Endothelial cell of umbilical vein (primary cell): Measurements from ENCODE around the gene GRK1. TPM values are rescaled to one million over a fixed set of nuclear protein-coding genes. Genes with fewer than 3 reads are reported as not detected.

Source experiments
- BruUV-seq: library from RNA; stranded (reverse); fragments of 400-500 nt; replicated peaks from 2 replicates; lab custom pipeline; 2021; lab: Mats Ljungman, UMichigan
- CTCF ChIA-PET: fragments of 300-600, 350-600 bp; sonication (Branson Sonifier 250); formaldehyde crosslinking; loops from one replicate; lab custom pipeline; 2021; ENCODE audit warnings: antibody characterized with exemption, inconsistent platforms; lab: Charles Lee
- POLR2A ChIA-PET: fragments of 300-600, 350-600 bp; sonication (Branson Sonifier 250); formaldehyde crosslinking; loops from one replicate; lab custom pipeline; 2021; ENCODE audit warnings: antibody characterized with exemption, inconsistent platforms; lab: Charles Lee
- DNase-seq: peaks from one replicate; pipeline ENCODE4 v3.0.0-alpha.2; 2011; ENCODE audit warnings: low read depth, low spot score
- FAIRE-seq: peaks from 2 replicates; lab custom pipeline; 2011; peaks lifted over from hg19 to GRCh38; lab: Jason Lieb, UNC
- H2AFZ ChIP-seq: 2 replicates; pipeline ENCODE4 v1.6.0; 2012; ENCODE audit warnings: low read depth, low read length, control low read depth, inconsistent platforms
- H3K27ac ChIP-seq: 2 replicates; pipeline ENCODE4 v1.5.1; 2011; ENCODE audit warnings: low read depth, mild to moderate bottlenecking, control low read depth, low read length, moderate library complexity; ENCODE audit not compliant: insufficient read depth
- H3K27me3 ChIP-seq, 2 experiments: 2 replicates each; pipeline versions ENCODE4 v1.6.0 to v1.6.1; 2011; ENCODE audit warnings: low read length in 2 of 2, mixed read lengths in 1 of 2; ENCODE audit not compliant: control insufficient read depth in 2 of 2, insufficient read depth in 2 of 2
- H3K36me3 ChIP-seq, 2 experiments: 2 replicates in 1 of 2; 3 replicates in 1 of 2; pipeline ENCODE4 v1.5.1; 2011; ENCODE audit warnings: low read length in 2 of 2, mild to moderate bottlenecking in 1 of 2, moderate library complexity in 1 of 2; ENCODE audit not compliant: control insufficient read depth in 2 of 2, insufficient read depth in 2 of 2; ENCODE audit errors: extremely low read depth in 1 of 2
- H3K4me1 ChIP-seq: 3 replicates; pipeline ENCODE4 v1.5.1; 2011; ENCODE audit warnings: mild to moderate bottlenecking, low read length; ENCODE audit not compliant: control insufficient read depth, insufficient read depth; ENCODE audit errors: extremely low read depth
- H3K4me2 ChIP-seq: 2 replicates; pipeline ENCODE4 v1.6.1; 2011; ENCODE audit warnings: low read length, control low read depth, mixed read lengths; ENCODE audit not compliant: insufficient read depth
- H3K4me3 ChIP-seq, 3 experiments: fragments of 200-600 bp in 1 of 3; sonication (generic), shearing (Covaris generic) in 1 of 3; replicated peaks in 1 of 3; 2 replicates each; pipeline ENCODE4 v1.5.1; 2011 to 2016; ENCODE audit warnings: control low read depth in 3 of 3, low read length in 3 of 3, mild to moderate bottlenecking in 2 of 3, inconsistent platforms in 1 of 3, low read depth in 1 of 3, moderate library complexity in 1 of 3; ENCODE audit not compliant: insufficient read depth in 1 of 3
- H3K79me2 ChIP-seq: 2 replicates; pipeline ENCODE4 v1.6.0; 2012; ENCODE audit warnings: low read length, inconsistent platforms; ENCODE audit not compliant: control insufficient read depth, insufficient read depth
- H3K9ac ChIP-seq: replicated peaks from 2 replicates; pipeline ENCODE3; 2011; ENCODE audit warnings: low read length, control low read depth; ENCODE audit not compliant: insufficient read depth; ENCODE audit errors: extremely low read depth
- H3K9me1 ChIP-seq: replicated peaks from 3 replicates; pipeline ENCODE4 v1.6.0; 2011; ENCODE audit warnings: mild to moderate bottlenecking, low read length; ENCODE audit not compliant: control insufficient read depth, insufficient read depth; ENCODE audit errors: extremely low read depth
- H3K9me3 ChIP-seq: replicated peaks from 2 replicates; pipeline ENCODE4 v1.5.1; 2012; ENCODE audit warnings: low read length, inconsistent platforms; ENCODE audit not compliant: control insufficient read depth, insufficient read depth
- H4K20me1 ChIP-seq: replicated peaks from 2 replicates; pipeline ENCODE3; 2011; ENCODE audit warnings: mild to moderate bottlenecking, low read length; ENCODE audit not compliant: control insufficient read depth, insufficient read depth; ENCODE audit errors: extremely low read depth
- EZH2 ChIP-seq: IDR thresholded peaks from 2 replicates; pipeline ENCODE4 v1.6.1; 2012; ENCODE audit warnings: borderline replicate concordance, low read depth, mild to moderate bottlenecking, moderate library complexity, low read length, inconsistent platforms; ENCODE audit not compliant: severe bottlenecking
- FOS ChIP-seq: IDR thresholded peaks from 2 replicates; pipeline ENCODE4 v1.6.1; 2011; ENCODE audit warnings: mild to moderate bottlenecking, low read length, moderate library complexity, borderline replicate concordance; ENCODE audit not compliant: insufficient read depth
- GATA2 ChIP-seq: IDR thresholded peaks from 2 replicates; pipeline ENCODE4 v1.7.0; 2011; ENCODE audit warnings: low read depth, mild to moderate bottlenecking, moderate library complexity, mixed read lengths, low read length; ENCODE audit not compliant: insufficient read length, insufficient read depth
- JUN ChIP-seq: IDR thresholded peaks from 2 replicates; pipeline ENCODE4 v1.6.1; 2011; ENCODE audit warnings: borderline replicate concordance, low read depth; ENCODE audit not compliant: insufficient read length, insufficient read depth
- MYC ChIP-seq: IDR thresholded peaks from one replicate; pipeline ENCODE4 v1.6.1; 2011; ENCODE audit warnings: mild to moderate bottlenecking, low read depth, low read length
- POLR2A ChIP-seq: IDR thresholded peaks from 2 replicates; pipeline ENCODE4 v1.6.1; 2012; ENCODE audit warnings: low read depth, mild to moderate bottlenecking, control low read depth, low read length
- POLR2AphosphoS5 ChIP-seq: IDR thresholded peaks from 2 replicates; pipeline ENCODE4 v1.6.1; 2012; ENCODE audit warnings: low read depth, mild to moderate bottlenecking, control low read depth, low read length, moderate library complexity; ENCODE audit not compliant: insufficient read depth
- dilution Hi-C: fragments of 300-500 bp; cut with MboI; formaldehyde crosslinking; loops from one replicate; pipeline ENCODE4 v1.15.0; 2019; ENCODE audit warnings: low sequenced_read_pairs; ENCODE audit not compliant: extremely low pct_ligation_motif_present
- intact Hi-C: fragments of 100-400 bp; cut with micrococcal nuclease; formaldehyde crosslinking; loops from one replicate; pipeline ENCODE4 v1.10.0; 2022
- polyA plus RNA-seq, 4 experiments: library from polyadenylated mRNA; depleted of rRNA in 3 of 4; stranded (reverse) in 3 of 4; unstranded in 1 of 4; fragments of >200 nt; gene quantifications; 2 replicates each; pipeline versions ENCODE4 v1.2.1 to v1.2.3, GENCODE V29; 2011 to 2012; ENCODE audit warnings: missing spikeins in 1 of 4
- total RNA-seq: library from RNA; stranded (reverse); gene quantifications from 2 replicates; pipeline ENCODE4 v1.2.3, GENCODE V29; 2021
- TF ChIP-seq, protein P1 (sequence below): IDR thresholded peaks from 2 replicates; pipeline ENCODE4 v1.6.1; 2011; ENCODE audit not compliant: insufficient read depth, insufficient read length
- TF ChIP-seq, protein P2 (sequence below), 2 donors: IDR thresholded peaks; 1 replicate in 1 of 2; 2 replicates in 1 of 2; pipeline ENCODE4 v1.5.1; 2011; ENCODE audit warnings: low read length in 2 of 2, mild to moderate bottlenecking in 2 of 2, moderate library complexity in 2 of 2, control low read depth in 1 of 2, inconsistent platforms in 1 of 2, low read depth in 1 of 2; ENCODE audit not compliant: insufficient read depth in 1 of 2; ENCODE audit errors: extremely low read depth in 1 of 2

Gene GRK1
- total and polyA plus RNA-seq, 2 donors (not counting 3 experiments of a cell fraction or from before 2014, with no cell fraction given), result not detected

DNA sequence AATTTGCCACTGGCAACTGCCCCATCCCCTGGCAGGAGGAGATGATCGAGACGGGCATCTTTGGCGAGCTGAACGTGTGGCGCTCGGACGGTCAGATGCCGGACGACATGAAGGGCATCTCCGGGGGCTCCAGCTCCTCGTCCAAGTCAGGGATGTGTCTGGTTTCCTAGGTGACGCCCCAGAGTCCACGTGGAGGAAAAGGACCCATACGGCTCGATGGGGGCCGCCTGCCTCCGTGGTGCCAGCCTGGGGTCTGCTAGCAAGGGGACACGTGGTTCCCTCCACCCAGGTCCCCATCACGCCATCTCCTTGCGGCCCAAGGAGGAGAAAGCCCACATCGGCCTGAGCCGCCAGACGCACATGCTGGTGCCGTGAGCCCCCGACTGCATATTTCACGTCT is 68.2 kb downstream of the GRK1 start:
- DNase-seq, result no peak
- Histone ChIP-seq H3K27ac (no peak overlapping the region), H3K9me1 (no peaks in the 10 kb centered on the region), H3K4me1 (no peaks in the 10 kb centered on the region), H3K9me3 (no peaks in the 10 kb centered on the region), H3K4me3 (no peak overlapping the region), H3K79me2 (no peaks in the 10 kb centered on the region), H3K27me3 (no peaks in the 10 kb centered on the region), H3K4me2 (no peak overlapping the region), H4K20me1 (no peaks in the 10 kb centered on the region), H3K9ac (no peak overlapping the region), H3K36me3 (no peaks in the 10 kb centered on the region), H2AFZ (no peak overlapping the region)
- ChIA-PET CTCF (no interaction called here), POLR2A (no interaction called here)
- intact Hi-C loops, result no loop called here
- FAIRE-seq, result no peak
- no peak for TF ChIP-seq GATA2
- TF ChIP-seq EZH2, result no peak
- TF ChIP-seq, protein P1, sequence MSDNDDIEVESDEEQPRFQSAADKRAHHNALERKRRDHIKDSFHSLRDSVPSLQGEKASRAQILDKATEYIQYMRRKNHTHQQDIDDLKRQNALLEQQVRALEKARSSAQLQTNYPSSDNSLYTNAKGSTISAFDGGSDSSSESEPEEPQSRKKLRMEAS, result no peak
- TF ChIP-seq, protein P2, sequence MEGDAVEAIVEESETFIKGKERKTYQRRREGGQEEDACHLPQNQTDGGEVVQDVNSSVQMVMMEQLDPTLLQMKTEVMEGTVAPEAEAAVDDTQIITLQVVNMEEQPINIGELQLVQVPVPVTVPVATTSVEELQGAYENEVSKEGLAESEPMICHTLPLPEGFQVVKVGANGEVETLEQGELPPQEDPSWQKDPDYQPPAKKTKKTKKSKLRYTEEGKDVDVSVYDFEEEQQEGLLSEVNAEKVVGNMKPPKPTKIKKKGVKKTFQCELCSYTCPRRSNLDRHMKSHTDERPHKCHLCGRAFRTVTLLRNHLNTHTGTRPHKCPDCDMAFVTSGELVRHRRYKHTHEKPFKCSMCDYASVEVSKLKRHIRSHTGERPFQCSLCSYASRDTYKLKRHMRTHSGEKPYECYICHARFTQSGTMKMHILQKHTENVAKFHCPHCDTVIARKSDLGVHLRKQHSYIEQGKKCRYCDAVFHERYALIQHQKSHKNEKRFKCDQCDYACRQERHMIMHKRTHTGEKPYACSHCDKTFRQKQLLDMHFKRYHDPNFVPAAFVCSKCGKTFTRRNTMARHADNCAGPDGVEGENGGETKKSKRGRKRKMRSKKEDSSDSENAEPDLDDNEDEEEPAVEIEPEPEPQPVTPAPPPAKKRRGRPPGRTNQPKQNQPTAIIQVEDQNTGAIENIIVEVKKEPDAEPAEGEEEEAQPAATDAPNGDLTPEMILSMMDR (IDR thresholded peaks at IDR 0.05; ENCODE audit: extremely low read depth in 1 of 2, insufficient read depth in 1 of 2, low read depth in 1 of 2, low read length in 2 of 2), result no peak
- TF ChIP-seq JUN, result no peak
- TF ChIP-seq FOS, result no peak
- TF ChIP-seq POLR2AphosphoS5, result no peak
- TF ChIP-seq MYC, result no peak
- no peak for TF ChIP-seq POLR2A
- BruUV-seq, result no TSS peak
- dilution Hi-C loops, result no loop called here
